Measurements from ENCODE around the gene CLN3.

GRCh38 chr16:28501258-28502232 is 9.7 kb upstream of the CLN3 start:
- no peak for TF ChIP-seq CTCF (conservative IDR thresholded peaks at IDR 0.05)
- TF ChIP-seq EZH2 (IDR thresholded peaks at IDR 0.05; ENCODE audit: low read depth): no peak
